OCI-LY1 (cell line): ENCODE data around the gene LSP1.

Experiments
- CTCF ChIP-seq: fragments of 200-600 bp; sonication (generic), shearing (Covaris generic); IDR thresholded peaks from 2 replicates; pipeline ENCODE4 v1.5.1; 2017; ENCODE audit warnings: mild to moderate bottlenecking, antibody characterized with exemption, low read length, moderate library complexity, mixed read lengths
- EZH2 ChIP-seq: fragments of 200-600 bp; sonication (generic), shearing (Covaris generic); IDR thresholded peaks from 2 replicates; pipeline ENCODE4 v1.8.0; 2017; ENCODE audit warnings: borderline replicate concordance, mixed run types, mild to moderate bottlenecking, antibody characterized with exemption, low read length, moderate library complexity, mixed read lengths

GRCh38 chr11:1888811-1889210 lies 35.9 kb downstream of the LSP1 start:
- TF ChIP-seq CTCF (no peak), EZH2 (no peak)
